Stimulated activated CD8-positive, alpha-beta memory T cell treated with anti-CD3 and anti-CD28 coated beads, Interleukin-4, amount 100 ng/mL, for 48 hours (primary cell): ENCODE data around the gene KRTAP17-1.

Experiments
- DNase-seq: peaks from one replicate; pipeline ENCODE4 v3.0.0-alpha.2; 2020

Gene KRTAP17-1

GRCh38 chr17:41332239-41332638 is 16.7 kb upstream of the KRTAP17-1 start:
- DNase-seq: no peak

- DNase-seq: no peak
Observed at GRCh38 chr17:41331606-41332005, 16.1 kb upstream of the KRTAP17-1 start.

GRCh38 chr17:41329279-41329948 is 13.9 kb upstream of the KRTAP17-1 start:
- peak; percentile 54 for DNase-seq

GRCh38 chr17:41328207-41328606 is 12.7 kb upstream of the KRTAP17-1 start:
- DNase-seq: no peak

- no peak for DNase-seq
Observed at GRCh38 chr17:41327411-41328120, 12.1 kb upstream of the KRTAP17-1 start.

- DNase-seq: no peak
Observed at GRCh38 chr17:41326173-41327145, 10.9 kb upstream of the KRTAP17-1 start.

- DNase-seq: no peak
Observed at GRCh38 chr17:41325611-41326010, 10.1 kb upstream of the KRTAP17-1 start.

GRCh38 chr17:41325126-41325525 is 9.6 kb upstream of the KRTAP17-1 start:
- no peak for DNase-seq

GRCh38 chr17:41324180-41325075 is 8.9 kb upstream of the KRTAP17-1 start:
- no peak for DNase-seq

GRCh38 chr17:41322903-41323895 is 7.7 kb upstream of the KRTAP17-1 start:
- DNase-seq: no peak

- DNase-seq: no peak
Observed at GRCh38 chr17:41322094-41322902, 6.8 kb upstream of the KRTAP17-1 start.

- DNase-seq: no peak
Observed at GRCh38 chr17:41318231-41318630, 2.7 kb upstream of the KRTAP17-1 start.

GRCh38 chr17:41315814-41316445 is 420 bp upstream of the KRTAP17-1 start:
- DNase-seq: no peak

- DNase-seq: no peak
Observed at GRCh38 chr17:41311111-41311510, 4.4 kb downstream of the KRTAP17-1 start.

GRCh38 chr17:41308918-41309359 is 6.6 kb downstream of the KRTAP17-1 start, which contains the start of gene KRTAP16-1:
Gene KRTAP16-1, minus strand, starts transcription at chr17:41309309. Its CDS starts 56 bp downstream, at chr17:41309253.
- peak; percentile 51 for DNase-seq

GRCh38 chr17:41308251-41308917 is 7.1 kb downstream of the KRTAP17-1 start:
- peak; percentile 56 for DNase-seq

- no peak for DNase-seq
Observed at GRCh38 chr17:41307647-41308046, 7.9 kb downstream of the KRTAP17-1 start.

GRCh38 chr17:41304091-41304490 is 11.4 kb downstream of the KRTAP17-1 start:
- no peak for DNase-seq

GRCh38 chr17:41302981-41303380 is 12.5 kb downstream of the KRTAP17-1 start:
- DNase-seq: no peak
